NCI-H1105 treated with DMSO at 0.1 percent for 48 hours (cell line): ENCODE measurements around the gene REEP1.
"Not testable (repeated sequence)": the region's sequence is repeated elsewhere in the genome, so short reads cannot be mapped to it uniquely, and the experiment has no call there.

Source experiments
- DNase-seq: peaks from one replicate; lab custom pipeline; 2025; lab: John Stamatoyannopoulos, UW

Gene REEP1

DNA sequence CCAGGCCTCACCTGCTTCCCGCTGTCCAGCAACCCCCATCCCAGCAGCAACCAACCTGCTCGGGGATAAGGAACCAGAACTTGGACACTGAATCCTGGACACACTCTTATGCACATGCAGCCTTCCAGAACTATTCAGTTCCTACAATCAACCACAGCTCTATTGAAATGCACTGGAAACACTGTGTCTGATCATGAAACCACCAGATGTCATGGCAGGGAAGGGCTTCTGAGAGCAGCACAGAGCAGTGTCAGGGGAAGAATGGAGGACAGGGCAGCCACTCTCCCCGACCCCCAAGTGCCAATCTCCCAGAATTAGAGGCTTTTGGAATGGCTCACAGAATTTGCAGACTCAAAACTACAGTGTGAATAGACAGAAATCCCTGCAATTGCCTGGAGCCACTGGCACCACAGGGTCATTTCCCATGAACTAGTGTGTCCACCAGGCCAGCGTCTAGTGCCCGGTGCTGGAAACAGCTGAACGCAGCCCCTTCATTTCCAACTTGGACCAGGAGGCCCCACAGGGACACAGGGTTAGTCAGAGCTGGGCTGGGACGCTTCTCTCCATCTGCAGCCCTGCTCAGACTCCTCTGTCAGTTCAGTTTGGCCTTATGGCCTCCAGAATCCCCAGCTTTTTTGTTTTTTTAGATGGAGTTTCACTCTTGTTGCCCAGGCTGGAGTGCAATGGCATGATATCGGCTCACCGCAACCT, 112.6 kb downstream of the REEP1 start:
- no peak for DNase-seq

DNA sequence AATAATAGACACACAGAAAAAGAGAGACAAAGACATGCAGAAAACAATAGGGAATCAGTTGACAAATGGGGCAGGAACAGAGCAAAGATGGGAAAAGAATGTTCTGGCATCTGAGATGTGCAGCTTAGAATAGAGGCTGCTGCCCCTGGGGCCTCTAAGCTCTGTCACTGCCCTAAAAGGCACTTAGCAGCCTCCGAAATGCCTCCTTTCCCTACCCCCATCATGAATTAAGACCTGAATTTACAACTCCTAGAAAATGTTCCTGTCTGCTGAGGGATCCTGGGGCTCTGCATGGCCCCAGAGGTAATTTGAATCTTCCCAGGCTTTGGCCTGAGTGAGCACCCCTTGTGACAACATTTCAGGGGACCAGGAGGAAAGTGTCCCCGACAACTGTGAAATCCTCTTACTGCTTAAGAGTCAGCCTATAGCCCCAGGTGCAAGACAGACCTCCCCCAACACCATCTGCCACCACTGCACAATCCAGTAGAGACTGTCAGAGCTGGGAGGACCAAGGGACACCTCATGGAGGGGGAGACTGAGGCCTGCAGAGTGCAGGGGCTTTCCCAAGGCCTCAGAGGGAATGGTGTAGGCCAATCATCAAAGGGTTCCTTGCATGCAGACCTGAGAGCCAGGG, 113.4 kb downstream of the REEP1 start:
- no peak for DNase-seq

DNA sequence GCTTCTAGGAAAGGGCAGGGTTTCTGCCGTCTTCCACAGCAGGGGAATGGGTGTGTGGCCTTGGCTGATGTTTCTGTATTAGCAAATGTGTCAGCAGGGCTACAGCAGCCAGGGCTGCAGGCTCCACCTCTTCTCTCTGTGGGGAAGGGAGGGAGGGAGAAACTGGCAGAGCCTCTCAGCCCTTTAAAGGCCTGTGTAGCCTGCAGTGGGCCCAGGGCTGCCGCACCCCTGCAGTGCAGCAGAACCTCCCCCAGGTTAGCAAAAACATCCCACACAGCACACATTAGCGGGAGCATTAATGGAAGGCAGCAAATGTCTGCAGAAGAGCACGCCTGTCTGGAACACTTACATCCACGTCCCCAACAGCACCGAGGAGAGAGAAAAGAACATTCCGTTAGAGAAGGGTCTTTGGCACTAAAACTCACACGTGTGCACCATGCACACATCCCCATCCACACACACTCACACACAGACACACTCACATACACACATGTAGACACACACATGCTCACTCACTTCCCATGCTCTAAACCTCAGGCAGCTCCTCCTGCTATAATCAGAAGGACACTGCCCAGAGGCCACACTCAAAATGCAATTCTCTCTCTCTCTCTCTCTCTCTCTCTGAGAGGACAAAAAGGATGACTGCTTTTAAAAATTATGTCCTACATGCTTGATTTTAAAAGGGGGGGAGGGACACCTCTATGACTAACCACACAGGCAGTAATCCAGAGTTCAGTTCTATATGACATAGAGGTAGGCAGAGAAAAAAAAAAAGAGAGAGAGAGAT, 114.1 kb downstream of the REEP1 start:
- no peak for DNase-seq

DNA sequence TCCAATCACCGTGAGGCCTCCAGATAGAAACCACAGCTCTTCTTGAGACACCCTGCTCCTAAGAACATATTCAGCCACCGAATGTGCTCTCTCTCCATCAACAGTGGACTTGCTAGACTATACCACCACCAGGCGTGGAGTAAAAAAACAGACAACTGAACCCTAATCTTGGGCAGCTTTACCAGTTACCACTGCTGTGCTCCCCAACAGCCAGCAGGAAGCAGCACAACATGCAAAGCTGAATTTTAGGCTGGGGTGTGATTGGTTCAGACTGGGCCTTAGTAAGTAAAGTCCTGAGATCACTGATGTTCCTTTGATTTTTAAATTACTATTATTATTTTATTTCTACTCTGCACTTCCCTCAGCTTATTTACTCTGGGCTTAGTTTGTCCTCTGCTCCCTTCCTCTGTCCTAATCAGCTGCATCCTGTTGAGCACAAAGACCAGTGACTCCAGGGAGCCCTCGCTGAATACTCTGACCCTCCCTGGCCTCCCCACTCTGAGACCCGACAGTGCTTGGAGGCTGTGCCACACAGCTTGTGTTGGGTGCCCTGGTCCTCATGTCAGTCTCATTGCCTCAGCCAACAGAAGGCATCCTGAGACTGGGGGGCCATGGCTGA, 116.3 kb downstream of the REEP1 start:
- DNase-seq = peak; percentile 32

DNA sequence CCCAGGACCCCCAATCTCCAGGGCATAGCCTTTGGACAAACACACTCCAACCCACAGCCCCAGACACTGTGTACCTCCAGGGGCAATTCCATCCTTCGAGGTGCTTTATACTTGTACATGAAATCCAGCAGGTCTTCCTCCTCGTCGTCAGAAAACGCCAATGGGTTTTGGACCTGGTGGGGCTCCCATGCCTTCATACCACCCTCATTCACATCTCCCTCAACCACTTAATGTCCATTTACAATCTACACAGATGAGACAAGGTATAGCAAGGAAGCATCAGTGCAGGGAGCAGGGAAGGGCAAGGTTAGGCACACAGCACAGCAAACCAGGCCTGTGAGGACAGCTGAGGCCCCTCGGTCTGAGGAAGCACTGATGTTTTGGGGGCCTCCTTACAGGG, 117.5 kb downstream of the REEP1 start:
- no peak for DNase-seq

DNA sequence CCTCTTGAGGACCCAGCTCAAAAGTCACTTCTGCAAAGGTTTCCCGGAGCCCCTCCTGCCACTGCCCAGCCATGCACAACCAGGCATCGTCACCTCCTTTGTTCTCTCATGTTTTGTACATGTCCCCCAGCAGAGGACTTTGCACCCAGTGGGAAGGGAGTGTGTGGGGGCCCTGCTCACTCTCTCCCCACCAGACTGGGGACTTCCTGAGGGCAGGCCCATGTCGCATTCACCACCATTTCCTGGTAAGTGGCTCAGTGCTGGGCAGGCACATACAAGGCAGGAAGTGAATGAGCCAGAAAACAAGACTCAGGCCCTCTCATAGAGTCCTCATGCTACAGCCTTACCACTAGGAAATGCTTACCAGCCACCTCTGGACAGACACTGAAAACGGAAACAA, 119.3 kb downstream of the REEP1 start:
- no peak for DNase-seq

DNA sequence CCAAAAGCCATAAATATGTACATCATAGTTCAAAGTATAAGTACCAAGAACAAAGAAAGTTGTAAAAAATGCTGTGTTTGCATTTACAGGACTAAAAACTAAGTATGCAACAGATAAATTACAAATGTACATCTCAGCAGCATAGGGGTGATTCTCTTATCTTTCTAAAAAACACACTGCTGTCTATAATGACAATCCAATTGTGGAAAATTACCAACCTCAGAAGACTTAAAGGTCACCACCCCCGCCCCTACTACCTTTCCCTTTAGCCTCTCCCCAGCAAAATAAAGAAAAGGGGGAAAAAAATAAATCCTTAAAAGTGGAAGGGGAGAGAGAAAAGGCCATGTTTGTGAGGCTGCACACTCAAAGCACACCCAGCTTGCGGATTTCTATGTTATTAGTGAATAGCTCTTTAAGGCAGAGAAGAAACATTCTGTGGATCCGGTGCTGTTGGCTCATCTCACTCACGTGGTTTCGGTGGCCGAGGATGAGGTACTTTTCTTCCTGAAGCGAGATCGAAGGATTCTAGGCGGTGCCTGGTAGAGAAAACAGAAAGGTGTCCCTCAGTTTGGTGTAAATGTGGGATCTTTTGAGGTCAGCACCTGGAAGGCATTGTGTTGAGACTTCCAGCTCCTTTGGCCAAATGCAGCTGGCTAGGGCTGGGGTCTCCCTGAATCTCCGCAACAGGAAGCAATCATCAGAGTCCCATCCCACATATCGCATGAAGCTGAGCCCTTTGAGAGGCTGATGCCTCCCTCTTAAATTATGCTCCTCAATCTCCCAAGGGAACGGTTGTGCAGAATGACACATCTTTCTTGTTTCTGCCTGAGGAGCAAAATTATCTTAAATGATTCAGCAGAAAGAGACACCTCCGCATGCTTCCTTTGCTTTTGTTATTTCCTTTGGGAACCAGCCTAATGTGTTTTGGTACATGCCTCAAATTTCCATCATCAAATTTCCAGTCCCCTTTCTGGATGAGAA, 120.6 kb downstream of the REEP1 start:
- DNase-seq = no peak

DNA sequence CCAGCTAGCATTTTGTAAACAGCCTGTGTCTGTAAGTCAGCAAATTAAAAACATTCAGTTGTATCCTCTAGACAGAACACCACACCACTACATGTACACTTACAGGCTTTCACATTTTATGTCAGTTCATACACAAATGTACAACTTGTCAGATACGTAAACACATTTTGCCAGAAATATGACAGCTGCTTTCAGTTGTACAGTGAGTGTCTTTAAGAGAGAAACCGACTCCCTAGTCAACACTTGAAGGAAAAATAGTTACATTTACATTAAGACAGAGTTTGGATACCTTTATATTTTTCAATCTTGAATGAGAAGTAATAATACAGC, 123.0 kb downstream of the REEP1 start:
- DNase-seq = no peak

DNA sequence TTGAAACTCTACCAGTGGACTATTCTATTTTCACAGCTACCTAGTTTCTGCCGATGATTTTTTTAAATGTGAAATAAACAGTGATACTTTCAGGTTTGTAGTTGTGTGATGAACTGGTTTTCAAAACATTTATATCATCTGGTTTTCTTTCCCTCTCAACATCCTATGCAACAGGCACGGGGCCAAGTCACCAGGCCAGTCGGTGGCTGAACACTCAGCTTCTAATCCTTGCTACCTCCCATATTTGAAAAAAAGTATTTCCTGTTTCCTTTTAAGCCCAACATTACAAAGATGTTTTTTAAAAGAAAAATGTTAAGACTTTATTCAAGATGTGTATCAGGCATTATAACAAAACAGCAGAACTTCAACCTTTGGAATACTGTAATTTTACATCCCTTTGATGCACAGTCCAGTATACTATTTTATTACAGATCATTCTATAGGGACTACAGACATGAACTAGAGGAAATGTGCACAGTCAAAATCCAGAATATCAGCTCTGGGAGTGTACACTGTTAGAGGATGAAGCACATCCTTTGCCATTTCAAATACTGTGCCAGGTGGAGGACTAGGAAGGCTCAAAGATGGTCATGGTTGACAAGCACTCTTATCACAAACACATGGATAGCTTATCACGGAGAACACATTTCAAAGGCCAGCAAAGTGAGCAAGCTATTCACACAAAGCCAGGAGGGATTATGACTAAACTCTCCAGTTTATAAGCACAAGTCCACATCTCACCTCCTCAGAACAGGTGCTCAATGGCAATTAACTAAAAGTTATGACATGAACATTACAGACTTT, 123.5 kb downstream of the REEP1 start:
- DNase-seq = no peak

DNA sequence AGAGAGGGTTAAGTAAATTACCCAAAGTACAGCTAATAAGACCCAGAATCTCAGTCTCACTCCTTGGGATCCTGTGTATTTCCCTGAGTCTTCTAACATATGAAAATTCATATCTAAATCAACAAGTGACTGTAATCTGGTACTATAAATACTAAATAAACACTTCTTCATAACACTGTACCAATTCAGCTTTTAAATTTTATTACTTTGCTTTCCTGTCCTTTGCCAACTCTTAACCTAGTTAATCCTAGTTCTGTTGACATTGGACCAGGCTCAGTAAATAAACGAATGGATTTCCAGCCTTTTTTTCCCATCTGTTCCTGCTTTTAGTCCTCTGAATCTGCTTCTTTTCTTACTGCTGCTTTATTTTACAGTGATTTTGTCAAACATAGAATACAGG, 124.4 kb downstream of the REEP1 start:
- no peak for DNase-seq

DNA sequence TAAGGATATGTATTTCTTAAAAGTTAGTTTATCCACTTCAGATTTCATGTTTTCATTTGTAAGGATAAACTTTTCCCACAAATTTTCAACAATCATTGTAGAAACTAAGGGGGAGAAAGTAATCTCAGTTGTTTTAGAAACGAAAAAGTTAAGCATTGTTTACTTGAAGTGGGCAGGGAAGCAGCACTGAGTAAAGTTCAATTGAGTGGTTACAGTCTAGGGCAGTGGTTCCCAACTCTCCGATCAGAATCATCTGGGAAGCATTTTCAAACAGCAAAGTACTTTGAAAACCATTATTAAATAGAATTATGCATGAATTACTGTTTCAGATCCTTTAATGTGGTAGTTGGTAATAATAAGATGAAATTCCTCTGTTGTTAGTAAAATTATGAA, 125.6 kb downstream of the REEP1 start:
- DNase-seq = no peak

DNA sequence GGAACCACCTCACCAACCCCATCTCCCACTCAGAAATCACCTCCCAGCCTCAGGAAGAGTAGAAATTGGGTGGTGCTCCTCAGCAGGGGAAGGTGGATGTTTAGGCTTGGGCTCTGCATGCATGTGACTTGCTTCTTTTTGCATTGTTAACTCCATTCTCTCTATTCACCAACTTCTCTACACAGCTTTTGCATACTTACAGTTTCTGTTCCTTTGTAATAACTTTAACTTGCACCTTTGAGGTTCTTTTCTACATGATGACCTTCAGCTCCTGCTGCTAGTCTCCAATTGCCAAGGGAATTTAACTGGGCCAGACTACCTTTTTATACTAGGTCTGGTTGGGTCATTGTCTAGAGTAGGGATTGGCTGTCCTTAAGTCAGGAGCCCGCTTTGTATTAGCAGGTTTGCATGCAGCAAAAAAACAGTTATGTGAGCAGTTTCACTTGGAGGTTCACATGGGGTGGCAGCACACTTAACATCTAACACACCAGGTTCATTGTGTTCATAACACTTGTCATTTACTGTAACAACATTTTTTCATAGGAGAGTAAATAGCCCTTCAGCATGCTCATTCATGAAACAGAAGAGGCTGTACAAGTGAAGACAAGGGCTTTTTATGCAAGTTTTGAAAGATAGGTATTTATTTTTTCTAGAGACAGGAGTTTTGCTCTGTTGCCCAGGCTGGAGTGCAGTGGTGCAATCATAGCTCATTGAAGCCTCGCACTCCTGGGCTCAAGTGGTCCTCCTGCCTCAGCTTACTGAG, 126.2 kb downstream of the REEP1 start:
- DNase-seq = no peak

DNA sequence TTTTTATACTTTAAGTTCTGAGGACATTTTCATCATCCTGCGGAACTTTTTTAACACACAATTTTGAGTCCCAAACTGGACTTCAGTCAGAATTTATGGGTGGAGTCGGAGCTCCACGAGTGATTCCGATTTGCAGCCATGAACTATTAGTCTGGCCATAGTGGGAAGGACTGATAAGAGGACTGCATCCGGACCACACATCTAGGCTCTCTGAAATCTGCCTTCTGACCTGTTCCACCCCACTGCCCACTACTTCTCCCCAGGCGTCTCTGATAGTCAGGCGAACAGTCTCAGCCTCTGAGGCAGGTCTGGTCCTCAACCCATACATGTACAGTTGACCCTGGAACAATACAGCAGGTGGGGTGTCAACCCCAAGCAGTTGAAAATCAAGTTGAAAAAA, 133.0 kb downstream of the REEP1 start:
- no peak for DNase-seq

DNA sequence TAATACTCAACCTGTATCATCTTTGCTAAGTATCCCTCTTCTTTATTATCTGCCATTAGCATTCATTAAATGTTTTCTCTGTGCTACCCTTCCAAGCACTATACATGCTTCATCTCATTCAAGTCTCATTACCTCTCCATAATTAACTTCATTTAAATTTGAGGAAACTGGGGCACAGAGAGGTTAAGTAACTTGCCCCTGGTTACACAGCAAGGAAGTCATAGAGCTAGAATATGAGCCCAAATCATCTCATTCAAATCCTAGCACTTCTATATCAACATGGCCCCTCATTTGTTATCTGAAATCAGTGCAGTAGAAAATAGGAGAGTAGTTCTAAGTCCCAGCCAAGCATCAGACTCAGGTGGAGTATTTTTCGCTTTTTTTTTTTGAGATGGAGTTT, 133.8 kb downstream of the REEP1 start:
- DNase-seq = no peak

DNA sequence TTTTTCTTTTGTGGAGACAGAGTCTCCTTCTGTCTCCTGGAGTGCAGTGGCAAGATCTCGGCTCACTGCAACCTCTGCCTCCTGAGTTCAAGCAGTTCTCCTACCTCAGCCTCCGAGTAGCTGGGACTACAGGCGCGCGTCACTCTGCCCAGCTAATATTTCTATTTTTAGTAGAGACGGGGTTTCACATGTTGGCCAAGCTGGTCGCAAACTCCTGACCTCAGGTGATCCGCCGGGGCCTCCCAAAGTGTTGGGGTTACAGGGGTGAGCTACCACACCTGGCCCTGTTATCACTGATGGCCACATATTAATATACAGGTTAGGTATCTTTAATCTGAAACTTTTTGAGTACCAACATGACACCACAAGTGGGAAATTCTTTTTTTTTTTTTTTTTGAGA, 134.7 kb downstream of the REEP1 start:
- DNase-seq = no peak

DNA sequence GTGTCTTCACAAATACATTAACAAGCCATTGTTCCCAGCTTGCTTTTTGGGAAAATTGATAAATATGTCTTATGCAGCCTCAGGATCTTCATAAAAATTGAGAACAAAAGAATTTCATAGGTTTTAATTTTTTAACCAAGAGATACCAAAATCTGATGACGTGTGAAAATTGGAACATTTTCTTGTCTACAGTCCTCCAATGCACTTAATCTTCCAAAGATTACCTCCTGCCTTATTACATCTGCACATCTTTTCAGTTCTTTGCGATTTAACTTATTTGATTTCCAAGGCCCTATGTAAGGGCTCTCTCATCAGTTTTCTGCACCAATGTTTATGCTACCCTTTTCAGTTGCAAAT, 135.1 kb downstream of the REEP1 start:
- no peak for DNase-seq

DNA sequence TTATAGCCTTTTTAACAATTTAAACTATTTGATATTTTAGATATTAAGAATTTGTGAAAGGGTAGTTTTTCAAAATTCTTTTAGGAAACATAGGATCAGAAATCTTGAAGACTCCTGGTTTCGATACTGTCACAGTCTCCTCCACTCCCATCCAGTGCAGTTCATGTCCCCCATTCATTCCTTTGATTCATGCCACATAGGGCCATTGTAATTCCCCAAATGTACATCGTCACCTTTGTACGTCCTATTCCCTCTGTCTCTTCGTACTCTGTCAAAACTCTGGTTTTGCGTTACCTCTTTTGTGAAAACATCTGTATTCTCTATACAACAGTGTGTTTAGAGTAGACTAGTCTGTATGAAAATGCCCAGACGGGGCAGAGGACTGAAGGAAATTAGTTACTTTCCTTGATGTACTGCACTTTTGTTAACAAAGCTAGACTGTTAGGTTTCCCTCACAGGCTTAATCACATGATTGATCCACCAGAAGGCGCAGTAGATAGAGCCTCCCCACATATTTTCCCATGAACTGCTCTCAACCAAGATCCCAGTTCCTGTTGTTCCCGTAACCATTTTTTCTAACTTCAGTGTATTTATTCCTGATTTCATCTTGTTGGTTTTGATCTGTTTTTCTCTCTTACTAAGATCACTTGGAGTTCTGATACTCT, 135.6 kb downstream of the REEP1 start:
- no peak for DNase-seq

DNA sequence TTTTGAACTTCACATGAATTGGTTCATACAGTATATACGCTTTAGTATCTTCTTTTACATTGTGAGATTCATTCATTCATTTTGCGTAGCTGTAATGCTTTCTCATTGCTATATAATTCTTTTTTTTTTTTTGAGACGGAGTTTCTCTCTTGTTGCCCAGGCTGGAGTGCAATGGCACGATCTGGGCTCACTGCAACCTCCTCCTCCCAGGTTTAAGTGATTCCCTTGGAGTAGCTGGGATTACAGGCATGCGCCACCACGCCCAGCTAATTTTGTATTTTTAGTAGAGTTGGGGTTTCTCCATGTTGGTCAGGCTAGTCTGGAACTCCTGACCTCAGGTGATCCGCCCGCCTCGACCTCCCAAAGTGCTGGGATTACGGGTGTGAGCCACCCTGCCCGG, 136.9 kb downstream of the REEP1 start:
- not testable (repeated sequence) for DNase-seq

DNA sequence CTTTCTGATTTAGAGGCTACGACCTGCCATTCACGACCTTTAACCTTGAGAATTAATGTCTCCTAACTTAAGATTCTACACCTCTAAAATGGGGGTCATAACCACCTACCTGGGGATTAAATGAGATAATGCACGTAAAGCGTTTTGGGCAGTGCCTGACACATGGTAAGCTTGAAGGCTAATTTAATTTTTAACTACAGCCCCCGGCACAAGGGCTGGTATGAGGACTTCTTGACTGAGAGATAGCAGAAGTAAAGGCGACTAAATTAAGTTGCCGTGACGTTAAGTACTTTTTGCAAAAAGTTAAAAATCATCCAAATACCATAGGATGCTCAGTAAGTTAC, 137.6 kb downstream of the REEP1 start:
- DNase-seq = no peak
